Spinal cord (tissue), 10 donors: Measurements from ENCODE around the gene TSPYL4. TPM values are rescaled to one million over a fixed set of nuclear protein-coding genes. Genes with fewer than 3 reads are reported as not detected.
A peak's percentile ranks its signal among the peaks of the same experiment; 100 is the strongest.

ENCODE experiments used
- DNase-seq, 6 donors: peaks; one replicate each; pipeline versions ENCODE4 v3.0.0 to v3.0.0-alpha.2; 2013 to 2015; ENCODE audit warnings: low spot score in 6 of 6, low read depth in 4 of 6
- H3K27ac ChIP-seq: one replicate; pipeline ENCODE4 v1.5.1; 2013; ENCODE audit warnings: low read depth, low read length, control low read depth
- H3K27me3 ChIP-seq: one replicate; pipeline ENCODE4 v1.6.1; 2013; ENCODE audit warnings: low read length; ENCODE audit not compliant: control insufficient read depth, insufficient read depth
- H3K36me3 ChIP-seq: one replicate; pipeline ENCODE4 v1.6.1; 2013; ENCODE audit warnings: low read length; ENCODE audit not compliant: control insufficient read depth, insufficient read depth
- H3K4me1 ChIP-seq: one replicate; pipeline ENCODE4 v1.6.1; 2013; ENCODE audit warnings: low read length; ENCODE audit not compliant: control insufficient read depth, insufficient read depth
- H3K4me3 ChIP-seq: one replicate; pipeline ENCODE4 v1.5.1; 2013; ENCODE audit warnings: low read depth, low read length, control low read depth
- H3K9me3 ChIP-seq: one replicate; pipeline ENCODE4 v1.6.1; 2013; ENCODE audit warnings: low read length; ENCODE audit not compliant: control insufficient read depth, insufficient read depth
- WGBS: methylation state at CpG from one replicate; pipeline ENCODE4 v1.1.5; 2013; ENCODE audit warnings: missing lambda C conversion rate; ENCODE audit not compliant: insufficient coverage; 5-methylcytosine and 5-hydroxymethylcytosine counted together
- polyA plus RNA-seq, 2 donors: library from polyadenylated mRNA; unstranded; fragments of 120-200 nt; gene quantifications; one replicate each; pipeline ENCODE4 v1.2.1, GENCODE V29; 2013; ENCODE audit not compliant: insufficient read length in 2 of 2
- total RNA-seq, 2 donors: library from RNA; depleted of rRNA in 1 of 2; stranded (reverse); fragments of 120-200 nt in 1 of 2; fragments of >200 nt in 1 of 2; gene quantifications; one replicate each; pipeline versions ENCODE4 v1.2.3 to v1.2.4, GENCODE V29; 2013 to 2014
- donor health status: healthy.

Gene TSPYL4
- total and polyA plus RNA-seq, 4 donors = 57.6 to 162 (median 119) TPM

DNA sequence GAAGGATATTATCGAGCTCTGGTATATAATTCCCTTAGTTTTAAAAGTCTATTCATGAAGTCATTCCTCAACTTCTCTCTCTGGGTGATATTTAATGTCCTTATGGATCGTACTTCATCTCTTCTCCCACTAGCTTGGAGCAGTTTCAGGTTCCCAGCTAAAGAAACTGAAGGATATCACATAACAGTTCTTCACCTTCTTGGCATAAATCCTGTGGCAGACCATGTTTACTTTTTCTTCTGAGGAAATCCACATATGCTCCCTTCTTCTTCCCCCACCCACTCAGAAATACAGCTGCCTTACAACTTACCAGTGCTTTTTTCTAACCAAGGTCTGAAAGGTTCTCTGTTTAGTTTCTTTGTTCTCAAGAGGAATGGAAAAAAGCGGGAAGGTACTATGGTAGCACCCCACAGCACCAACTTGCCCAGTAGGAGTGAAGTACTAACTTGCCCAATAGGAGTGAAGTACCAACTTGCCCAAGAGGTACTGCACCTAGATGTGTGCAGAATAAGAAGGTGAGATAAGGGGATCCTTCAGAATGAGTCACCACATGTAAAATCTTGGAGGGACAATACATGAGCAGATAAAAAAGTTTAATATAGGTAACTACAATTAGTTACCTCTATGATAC lies 53.1 kb downstream of the TSPYL4 start:
- peak in 1 of 6 donors; percentile 2 for DNase-seq
- Histone ChIP-seq H3K4me3 (no peak overlapping the region), H3K4me1 (no peaks in the 10 kb centered on the region), H3K27ac (no peak overlapping the region), H3K27me3 (no peaks in the 10 kb centered on the region), H3K9me3 (no peaks in the 10 kb centered on the region), H3K36me3 (no peaks in the 10 kb centered on the region)
- 100% methylated on average over 1 of the region's 3 CpGs for WGBS

Other genes with a start within 250 kb of the TSPYL4 start
- gene FRK, start 193.2 kb downstream of the TSPYL4 start, total RNA-seq = 1 to 10 TPM; 1.9 to 2.1 TPM
- under 1 TPM; 0.43 to 0.44 TPM for gene FRK, start 193.2 kb downstream of the TSPYL4 start, polyA plus RNA-seq
- 10 to 100 TPM; 18.6 to 29.4 TPM for gene NT5DC1, start 153.2 kb downstream of the TSPYL4 start, total RNA-seq
- gene NT5DC1, start 153.2 kb downstream of the TSPYL4 start, polyA plus RNA-seq = 10 to 100 TPM; 20.0 to 20.2 TPM
- gene COL10A1, start 127.9 kb downstream of the TSPYL4 start, total RNA-seq = under 1 TPM; 0.40 to 0.66 TPM
- under 1 TPM; 0.13 to 0.41 TPM for gene COL10A1, start 127.9 kb downstream of the TSPYL4 start, polyA plus RNA-seq
- 100 to 1,000 TPM in 1 of 2 donors, 10 to 100 TPM in 1; 80.5 to 122 TPM for gene TSPYL1, start 25.9 kb upstream of the TSPYL4 start, total RNA-seq
- 100 to 1,000 TPM; 124 to 131 TPM for gene TSPYL1, start 25.9 kb upstream of the TSPYL4 start, polyA plus RNA-seq
- 10 to 100 TPM; 38.4 to 59.1 TPM for gene DSE, start 116.9 kb upstream of the TSPYL4 start, total RNA-seq
- 10 to 100 TPM; 15.4 to 15.6 TPM for gene DSE, start 116.9 kb upstream of the TSPYL4 start, polyA plus RNA-seq
- gene CALHM6, start 207.3 kb upstream of the TSPYL4 start, total RNA-seq = 1 to 10 TPM; 6.7 to 8.5 TPM
- 1 to 10 TPM; 7.0 to 9.0 TPM for gene CALHM6, start 207.3 kb upstream of the TSPYL4 start, polyA plus RNA-seq